ENCODE results near the gene HS3ST3B1. TPM values are rescaled to one million over a fixed set of nuclear protein-coding genes. Genes with fewer than 3 reads are reported as not detected.

HS3ST3B1 gene
- polyA plus RNA-seq, 1 of the 3 experiments (the other 2 are of a cell fraction): 0.67 TPM

- Histone ChIP-seq H3K27me3 (ENCODE audit: insufficient read depth) (peaks cover 40% of the 10 kb centered on the region; the same call in 1 of the 2 replicates), H3K4me1 (ENCODE audit: control insufficient read depth in 1 of 2, insufficient read depth in 2 of 2, low read depth in 1 of 2, low read length in 1 of 2) (no peaks in the 10 kb centered on the region), H3K9ac (no peak overlapping the region), H3K4me3 (ENCODE audit: low read depth in 2 of 2, low read length in 1 of 2) (no peak overlapping the region), H2AFZ (ENCODE audit: low read depth) (no peak overlapping the region), H4K20me1 (ENCODE audit: insufficient read depth) (no peaks in the 10 kb centered on the region), H3K4me2 (no peak overlapping the region), H3F3A (replicated peaks; ENCODE audit: insufficient read depth) (no peaks in the 10 kb centered on the region), H3K9me2 (no peaks in the 10 kb centered on the region), H3K79me2 (ENCODE audit: insufficient read depth) (no peaks in the 10 kb centered on the region), H3K36me3 (replicated peaks in 1 of 2; ENCODE audit: control insufficient read depth in 1 of 2, insufficient read depth in 2 of 2, low read length in 1 of 2) (no peaks in the 10 kb centered on the region), H3K9me3 (no peaks in the 10 kb centered on the region), H3K27ac (ENCODE audit: low read depth in 2 of 2, low read length in 1 of 2) (no peak overlapping the region)
- ChIA-PET POLR2A (no interaction called here), CTCF (no interaction called here)
- TF ChIP-seq NFIC (IDR thresholded peaks at IDR 0.05; ENCODE audit: borderline replicate concordance): no peak
- no peak for TF ChIP-seq PBX3 (IDR thresholded peaks at IDR 0.05)
- no peak for TF ChIP-seq ZBTB33 (IDR thresholded peaks at IDR 0.05; ENCODE audit: borderline replicate concordance, low read depth)
- TF ChIP-seq ELF1 (IDR thresholded peaks at IDR 0.05): no peak
- TF ChIP-seq IRF3 (IDR thresholded peaks at IDR 0.05; ENCODE audit: low read depth, low read length): no peak
- TF ChIP-seq USF1 (IDR thresholded peaks at IDR 0.05; ENCODE audit: borderline replicate concordance, low read depth): no peak
- no peak for TF ChIP-seq RCOR1 (IDR thresholded peaks at IDR 0.05; ENCODE audit: low read length)
- no peak for TF ChIP-seq FOXM1 (IDR thresholded peaks at IDR 0.05; ENCODE audit: low read depth)
- no peak for TF ChIP-seq POLR2AphosphoS5 (IDR thresholded peaks at IDR 0.05; ENCODE audit: low read depth, low read length)
- no peak for TF ChIP-seq RFX5 (IDR thresholded peaks at IDR 0.05; ENCODE audit: low read length)
- no peak for TF ChIP-seq MXI1 (IDR thresholded peaks at IDR 0.05; ENCODE audit: low read depth, low read length)
- WGBS (ENCODE audit: low lambda C conversion rate): 2% methylated on average over 3 of the region's 3 CpGs
- no peak for DNase-seq
These were observed 65.3 kb downstream of the HS3ST3B1 start for GRCh38 chr17:14366199-14366598.

- DNase-seq: no peak
These were observed 71.6 kb downstream of the HS3ST3B1 start for GRCh38 chr17:14372461-14372860.

More at GRCh38 chr17:14372461-14372860, 71.6 kb downstream of the HS3ST3B1 start:
- ChIA-PET CTCF (no interaction called here), POLR2A (no interaction called here)
- H3K79me2 ChIP-seq (ENCODE audit: insufficient read depth): no peaks in the 10 kb centered on the region
- no peak overlapping the region for H3K27ac ChIP-seq (ENCODE audit: low read depth in 2 of 2, low read length in 1 of 2)
- no peak overlapping the region for H3K9ac ChIP-seq
- 25% methylated on average over 6 of the region's 6 CpGs for WGBS (ENCODE audit: low lambda C conversion rate)
- no peak for TF ChIP-seq PBX3 (IDR thresholded peaks at IDR 0.05)
- TF ChIP-seq RFX5 (IDR thresholded peaks at IDR 0.05; ENCODE audit: low read length): no peak
- no peaks in the 10 kb centered on the region for H3K4me1 ChIP-seq (ENCODE audit: control insufficient read depth in 1 of 2, insufficient read depth in 2 of 2, low read depth in 1 of 2, low read length in 1 of 2)
- H3K9me2 ChIP-seq: no peaks in the 10 kb centered on the region
- H3K4me2 ChIP-seq: no peak overlapping the region
- peaks cover 48% of the 10 kb centered on the region for H3K27me3 ChIP-seq (ENCODE audit: insufficient read depth)
- H3K4me3 ChIP-seq (ENCODE audit: low read depth in 2 of 2, low read length in 1 of 2): no peak overlapping the region
- no peak overlapping the region for H2AFZ ChIP-seq (ENCODE audit: low read depth)
- H3K36me3 ChIP-seq (replicated peaks in 1 of 2; ENCODE audit: control insufficient read depth in 1 of 2, insufficient read depth in 2 of 2, low read length in 1 of 2): no peaks in the 10 kb centered on the region
- no peaks in the 10 kb centered on the region for H4K20me1 ChIP-seq (ENCODE audit: insufficient read depth)
- H3K9me3 ChIP-seq: no peaks in the 10 kb centered on the region
- no peaks in the 10 kb centered on the region for H3F3A ChIP-seq (replicated peaks; ENCODE audit: insufficient read depth)

Measured in SK-N-SH (cell line).